Activated CD8-positive, alpha-beta memory T cell treated with anti-CD3 and anti-CD28 coated beads for 36 hours (primary cell): Measurements from ENCODE around the gene VWA5B2. TPM values are rescaled to one million over a fixed set of nuclear protein-coding genes. Genes with fewer than 3 reads are reported as not detected.

Source experiments
- CTCF ChIA-PET: fragments of 350-600 bp; sonication (Branson Sonifier 250); formaldehyde crosslinking; loops from one replicate; lab custom pipeline; 2021; ENCODE audit warnings: antibody characterized with exemption; lab: Charles Lee
- POLR2A ChIA-PET: fragments of 350-600 bp; sonication (Branson Sonifier 250); formaldehyde crosslinking; loops from one replicate; lab custom pipeline; 2021; ENCODE audit warnings: antibody characterized with exemption; lab: Charles Lee
- total RNA-seq, 2 experiments: library from RNA; stranded (reverse); gene quantifications; one replicate each; pipeline ENCODE4 v1.2.3, GENCODE V29; 2021

The VWA5B2 gene
- total RNA-seq, 2 experiments from 2014 or later, result not detected

DNA sequence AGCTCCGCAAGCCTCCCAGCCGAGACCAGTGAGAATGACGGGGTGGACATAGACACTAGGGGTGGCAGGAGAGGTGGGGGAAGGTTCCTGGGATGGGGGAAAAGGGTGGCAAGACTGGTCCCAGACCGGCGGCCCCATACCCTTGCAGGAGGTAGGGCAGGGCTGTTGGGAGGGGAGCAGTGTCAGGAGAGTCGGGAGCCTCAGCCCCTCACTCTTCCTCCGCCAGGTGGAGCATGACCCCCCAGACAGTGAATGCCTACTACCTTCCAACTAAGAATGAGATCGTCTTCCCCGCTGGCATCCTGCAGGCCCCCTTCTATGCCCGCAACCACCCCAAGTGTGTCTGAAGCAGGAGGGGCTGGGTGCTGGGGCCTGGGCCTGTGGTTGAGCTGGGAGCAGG, 60.9 kb downstream of the VWA5B2 start:
- CTCF ChIA-PET, result interaction anchor here (1.6 to 4.1 kb wide), 2 partner anchors 10 to 63 kb away, joined by 4 to 23 read pairs; no protein-coding TSS in a partner anchor
- POLR2A ChIA-PET, result no interaction called here

DNA sequence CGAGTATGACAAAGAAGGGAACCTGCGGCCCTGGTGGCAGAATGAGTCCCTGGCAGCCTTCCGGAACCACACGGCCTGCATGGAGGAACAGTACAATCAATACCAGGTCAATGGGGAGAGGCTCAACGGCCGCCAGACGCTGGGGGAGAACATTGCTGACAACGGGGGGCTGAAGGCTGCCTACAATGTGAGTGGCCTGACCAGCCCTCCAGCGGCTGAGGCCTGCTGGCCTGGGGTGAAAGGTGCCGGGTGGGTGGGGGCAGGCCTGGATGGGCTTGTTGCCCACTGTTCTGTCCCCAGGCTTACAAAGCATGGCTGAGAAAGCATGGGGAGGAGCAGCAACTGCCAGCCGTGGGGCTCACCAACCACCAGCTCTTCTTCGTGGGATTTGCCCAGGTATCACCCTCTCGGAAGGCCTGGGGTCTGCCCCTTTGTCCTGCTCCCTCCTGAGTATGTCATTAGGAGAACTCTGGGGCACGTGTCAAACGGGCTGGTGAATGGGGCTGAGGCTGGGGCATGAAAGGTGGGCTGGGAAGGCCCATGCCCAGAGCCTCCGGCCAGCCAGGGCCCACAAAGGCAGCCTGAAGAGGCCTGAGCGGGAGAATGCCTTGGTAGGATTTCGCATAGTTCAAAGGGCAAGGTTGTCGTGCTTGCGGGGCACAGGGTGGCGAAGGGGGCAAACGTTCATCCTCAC, 61.8 kb downstream of the VWA5B2 start:
- ChIA-PET POLR2A (no interaction called here), CTCF (interaction anchor here (4.1 kb wide), 1 partner anchor 64 kb away, joined by 23 read pairs; no protein-coding TSS in a partner anchor)

Other genes starting within 250 kb of the VWA5B2 start
- gene ABCC5, start 211.7 kb upstream of the VWA5B2 start, total RNA-seq, result 10 to 100 TPM; 18.2 to 18.9 TPM
- gene HTR3D, start 197.8 kb upstream of the VWA5B2 start, total RNA-seq, result not detected
- not detected for gene HTR3C, start 176.5 kb upstream of the VWA5B2 start, total RNA-seq
- gene HTR3E, start 132.5 kb upstream of the VWA5B2 start, total RNA-seq, result not detected
- gene EIF2B5, start 94.2 kb upstream of the VWA5B2 start, total RNA-seq, result 10 to 100 TPM; 74.8 to 76.4 TPM
- gene DVL3, start 74.2 kb upstream of the VWA5B2 start, total RNA-seq, result 10 to 100 TPM; 36.3 to 37.9 TPM
- gene AP2M1, start 54.7 kb upstream of the VWA5B2 start, total RNA-seq, result 100 to 1,000 TPM; 240 to 244 TPM
- 10 to 100 TPM; 62.4 to 67.6 TPM for gene ABCF3, start 43.4 kb upstream of the VWA5B2 start, total RNA-seq
- gene ALG3, start 19.4 kb downstream of the VWA5B2 start, total RNA-seq, result 10 to 100 TPM; 59.7 to 61.9 TPM
- 10 to 100 TPM; 14.2 to 15.7 TPM for gene EEF1AKMT4, start 20.1 kb downstream of the VWA5B2 start, total RNA-seq
- gene CAMK2N2, start 32.0 kb downstream of the VWA5B2 start, total RNA-seq, result under 1 TPM; 0.36 to 0.69 TPM
- not detected for gene ECE2, start 46.4 kb downstream of the VWA5B2 start, total RNA-seq
- gene PSMD2, start 69.7 kb downstream of the VWA5B2 start, total RNA-seq, result 100 to 1,000 TPM; 309 to 314 TPM
- gene EIF4G1, start 85.0 kb downstream of the VWA5B2 start, total RNA-seq, result 100 to 1,000 TPM; 693 to 706 TPM
- gene FAM131A, start 108.0 kb downstream of the VWA5B2 start, total RNA-seq, result 1 to 10 TPM; 1.7 to 1.8 TPM
- 1 to 10 TPM; 6.1 to 7.0 TPM for gene CLCN2, start 132.0 kb downstream of the VWA5B2 start, total RNA-seq
- gene POLR2H, start 132.1 kb downstream of the VWA5B2 start, total RNA-seq, result 100 to 1,000 TPM; 188 to 190 TPM
- not detected for gene THPO, start 148.6 kb downstream of the VWA5B2 start, total RNA-seq
- gene CHRD, start 150.5 kb downstream of the VWA5B2 start, total RNA-seq, result not detected